Measurements from ENCODE around the gene ALG5. TPM values are rescaled to one million over a fixed set of nuclear protein-coding genes. Genes with fewer than 3 reads are reported as not detected.

ALG5 gene
- total RNA-seq, 5 donors from 2014 or later (not counting 1 experiment from before 2014, with no cell fraction given): 15.8 to 20.3 (median 19.1) TPM

DNA sequence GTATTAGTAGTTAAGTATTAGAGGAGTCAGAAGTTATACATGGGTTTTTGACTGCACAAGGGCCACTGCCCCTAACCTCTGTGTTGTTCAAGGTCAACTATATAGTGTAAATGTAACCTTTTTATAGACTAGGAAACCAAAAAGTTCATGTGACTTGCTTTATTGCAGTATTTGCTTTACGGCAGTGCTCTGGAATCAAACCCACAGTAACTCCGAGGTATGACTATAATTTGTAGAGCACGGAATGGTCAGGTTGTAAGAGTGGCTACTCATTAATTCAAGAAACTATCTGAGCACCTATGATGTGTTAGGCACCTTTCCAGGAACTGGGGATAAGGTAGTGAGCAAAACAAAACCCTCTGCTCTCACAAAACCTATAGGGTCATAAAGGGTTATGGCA lies 38.1 kb upstream of the ALG5 start:
- POLR2A ChIA-PET: no interaction called here
- Histone ChIP-seq H3K4me1 (ENCODE audit: control insufficient read depth in 1 of 2, extremely low read depth in 1 of 2, insufficient read depth in 2 of 2, low read length in 2 of 2) (no peaks in the 10 kb centered on the region), H3K36me3 (ENCODE audit: control insufficient read depth in 2 of 2, extremely low read depth in 1 of 2, insufficient read depth in 1 of 2, low read length in 1 of 2) (peaks cover 11 to 89% of the 10 kb centered on the region in 2 donors), H3K4me3 (ENCODE audit: control insufficient read depth in 1 of 2, extremely low read depth in 1 of 2, low read length in 1 of 2) (no peak overlapping the region), H3K27me3 (replicated peaks in 1 of 2; ENCODE audit: control insufficient read depth in 2 of 2, extremely low read depth in 1 of 2, insufficient read depth in 2 of 2, low read length in 1 of 2) (no peaks in the 10 kb centered on the region), H3K9me3 (no peaks in the 10 kb centered on the region), H3K27ac (ENCODE audit: low read length) (no peak overlapping the region)
- no CpG with 5 or more reads among the region's 3 CpGs for WGBS (ENCODE audit: insufficient coverage)
- CTCF ChIA-PET: no interaction called here
- Mint-ChIP-seq H3K27ac (no peak overlapping the region), H3K4me3 (no peak overlapping the region), H3K4me1 (peaks cover 0 to 4% (median 2%) of the 10 kb centered on the region in 3 donors), H3K9me3 (no peaks in the 10 kb centered on the region), H3K36me3 (peaks cover 52% of the 10 kb centered on the region), H3K27me3 (no peaks in the 10 kb centered on the region)
- DNase-seq (no peak), ATAC-seq (replicated peaks in 1 of 4) (no peak)

DNA sequence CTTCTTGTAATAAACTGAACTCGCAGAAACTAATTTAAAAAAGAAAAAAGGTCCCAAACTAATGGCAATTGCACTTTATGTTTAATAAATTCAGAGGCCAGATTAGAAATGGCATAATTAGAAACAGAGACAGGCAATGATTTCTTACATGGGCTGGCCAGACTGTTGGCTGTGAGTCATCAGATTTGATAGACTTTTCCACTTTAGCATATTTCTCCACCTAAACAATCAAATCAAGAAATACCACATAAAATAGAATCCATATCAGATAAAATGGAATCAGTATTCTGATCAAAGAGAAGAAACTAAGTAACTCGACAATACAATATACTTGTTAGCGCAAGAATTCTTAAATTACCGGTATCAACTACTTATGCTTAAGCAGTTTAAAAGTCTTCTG lies 30.5 kb upstream of the ALG5 start:
- no peak for ATAC-seq (replicated peaks in 1 of 4)
- Mint-ChIP-seq H3K36me3 (peaks cover 51% of the 10 kb centered on the region), H3K9me3 (no peaks in the 10 kb centered on the region), H3K4me3 (no peak overlapping the region), H3K27ac (no peak overlapping the region), H3K4me1 (peaks cover 0 to 2% (median 0%) of the 10 kb centered on the region in 3 donors), H3K27me3 (no peaks in the 10 kb centered on the region)
- no peak for DNase-seq
- no CpG with 5 or more reads among the region's 4 CpGs for WGBS (ENCODE audit: insufficient coverage)
- Histone ChIP-seq H3K27ac (ENCODE audit: low read length) (no peak overlapping the region), H3K9me3 (no peaks in the 10 kb centered on the region), H3K4me1 (ENCODE audit: control insufficient read depth in 1 of 2, extremely low read depth in 1 of 2, insufficient read depth in 2 of 2, low read length in 2 of 2) (no peaks in the 10 kb centered on the region), H3K27me3 (replicated peaks in 1 of 2; ENCODE audit: control insufficient read depth in 2 of 2, extremely low read depth in 1 of 2, insufficient read depth in 2 of 2, low read length in 1 of 2) (no peaks in the 10 kb centered on the region), H3K4me3 (ENCODE audit: control insufficient read depth in 1 of 2, extremely low read depth in 1 of 2, low read length in 1 of 2) (no peak overlapping the region), H3K36me3 (ENCODE audit: control insufficient read depth in 2 of 2, extremely low read depth in 1 of 2, insufficient read depth in 1 of 2, low read length in 1 of 2) (peaks cover 2 to 77% of the 10 kb centered on the region in 2 donors)
- ChIA-PET CTCF (no interaction called here), POLR2A (no interaction called here)

DNA sequence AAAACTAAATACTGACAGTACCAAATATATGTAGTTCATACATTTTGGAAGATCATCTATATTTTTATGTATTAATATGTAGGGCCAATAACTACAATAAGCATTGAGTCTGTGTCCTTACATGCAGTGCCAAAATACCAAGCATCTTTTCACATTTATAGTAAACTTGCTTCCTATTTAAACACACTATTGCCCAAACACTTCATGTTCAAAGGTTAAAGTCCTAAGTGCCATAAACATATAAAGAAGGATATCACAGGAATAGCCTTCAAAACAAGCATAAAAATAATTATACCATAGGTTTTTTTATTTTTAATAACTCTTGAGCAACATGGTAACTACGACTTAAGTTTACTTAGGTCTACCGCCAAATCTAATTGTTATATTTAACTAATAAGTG lies 28.5 kb upstream of the ALG5 start:
- H3K36me3 ChIP-seq (ENCODE audit: control insufficient read depth in 2 of 2, extremely low read depth in 1 of 2, insufficient read depth in 1 of 2, low read length in 1 of 2): peaks cover 2 to 77% of the 10 kb centered on the region in 2 donors
- no peak for DNase-seq
- no peak overlapping the region for H3K4me3 Mint-ChIP-seq
- H3K27me3 ChIP-seq (replicated peaks in 1 of 2; ENCODE audit: control insufficient read depth in 2 of 2, extremely low read depth in 1 of 2, insufficient read depth in 2 of 2, low read length in 1 of 2): no peaks in the 10 kb centered on the region
- peaks cover 0 to 1% (median 0%) of the 10 kb centered on the region in 3 donors for H3K4me1 Mint-ChIP-seq
- H3K36me3 Mint-ChIP-seq: peaks cover 50% of the 10 kb centered on the region
- H3K27ac ChIP-seq (ENCODE audit: low read length): no peak overlapping the region
- no peaks in the 10 kb centered on the region for H3K27me3 Mint-ChIP-seq
- no peaks in the 10 kb centered on the region for H3K9me3 Mint-ChIP-seq
- H3K9me3 ChIP-seq: no peaks in the 10 kb centered on the region
- CTCF ChIA-PET: no interaction called here
- no peak overlapping the region for H3K4me3 ChIP-seq (ENCODE audit: control insufficient read depth in 1 of 2, extremely low read depth in 1 of 2, low read length in 1 of 2)
- no peak overlapping the region for H3K27ac Mint-ChIP-seq
- WGBS (ENCODE audit: insufficient coverage): no CpG with 5 or more reads among the region's 2 CpGs
- POLR2A ChIA-PET: no interaction called here
- no peaks in the 10 kb centered on the region for H3K4me1 ChIP-seq (ENCODE audit: control insufficient read depth in 1 of 2, extremely low read depth in 1 of 2, insufficient read depth in 2 of 2, low read length in 2 of 2)
- no peak for ATAC-seq (replicated peaks in 1 of 4)

DNA sequence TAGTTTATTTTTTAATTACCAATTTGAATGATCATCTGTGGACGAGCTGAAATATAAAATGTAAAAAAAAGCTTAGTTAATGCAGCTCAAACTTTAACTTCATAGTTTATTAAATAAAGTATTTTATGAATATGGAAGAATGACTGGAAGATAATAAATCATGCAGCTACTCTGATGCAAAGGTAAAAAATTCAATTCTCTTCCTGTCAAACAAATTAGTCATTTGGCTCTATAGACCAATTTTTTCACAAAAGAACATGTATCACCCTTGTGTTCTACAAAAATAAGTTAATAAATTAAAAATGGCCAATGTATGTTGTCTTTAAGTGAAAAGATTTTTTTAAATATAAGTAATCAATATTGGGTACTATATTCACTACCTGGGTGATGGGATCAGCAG lies 27.6 kb upstream of the ALG5 start:
- no peak overlapping the region for H3K27ac Mint-ChIP-seq
- Histone ChIP-seq H3K27ac (ENCODE audit: low read length) (no peak overlapping the region), H3K36me3 (ENCODE audit: control insufficient read depth in 2 of 2, extremely low read depth in 1 of 2, insufficient read depth in 1 of 2, low read length in 1 of 2) (peaks cover 0 to 73% of the 10 kb centered on the region in 2 donors), H3K9me3 (no peaks in the 10 kb centered on the region), H3K4me1 (ENCODE audit: control insufficient read depth in 1 of 2, extremely low read depth in 1 of 2, insufficient read depth in 2 of 2, low read length in 2 of 2) (no peaks in the 10 kb centered on the region), H3K4me3 (ENCODE audit: control insufficient read depth in 1 of 2, extremely low read depth in 1 of 2, low read length in 1 of 2) (no peak overlapping the region), H3K27me3 (replicated peaks in 1 of 2; ENCODE audit: control insufficient read depth in 2 of 2, extremely low read depth in 1 of 2, insufficient read depth in 2 of 2, low read length in 1 of 2) (no peaks in the 10 kb centered on the region)
- POLR2A ChIA-PET: no interaction called here
- no peaks in the 10 kb centered on the region for H3K9me3 Mint-ChIP-seq
- peaks cover 0 to 1% (median 0%) of the 10 kb centered on the region in 3 donors for H3K4me1 Mint-ChIP-seq
- no peaks in the 10 kb centered on the region for H3K27me3 Mint-ChIP-seq
- H3K4me3 Mint-ChIP-seq: no peak overlapping the region
- CTCF ChIA-PET: interaction anchor here in 1 of 2 donors (0.7 kb wide), 1 partner anchor 31 kb away, joined by 3 read pairs; no protein-coding TSS in a partner anchor
- DNase-seq (no peak), ATAC-seq (replicated peaks in 1 of 4) (no peak)
- H3K36me3 Mint-ChIP-seq: peaks cover 48% of the 10 kb centered on the region
- WGBS (ENCODE audit: insufficient coverage): no CpG with 5 or more reads among the region's 1 CpG

DNA sequence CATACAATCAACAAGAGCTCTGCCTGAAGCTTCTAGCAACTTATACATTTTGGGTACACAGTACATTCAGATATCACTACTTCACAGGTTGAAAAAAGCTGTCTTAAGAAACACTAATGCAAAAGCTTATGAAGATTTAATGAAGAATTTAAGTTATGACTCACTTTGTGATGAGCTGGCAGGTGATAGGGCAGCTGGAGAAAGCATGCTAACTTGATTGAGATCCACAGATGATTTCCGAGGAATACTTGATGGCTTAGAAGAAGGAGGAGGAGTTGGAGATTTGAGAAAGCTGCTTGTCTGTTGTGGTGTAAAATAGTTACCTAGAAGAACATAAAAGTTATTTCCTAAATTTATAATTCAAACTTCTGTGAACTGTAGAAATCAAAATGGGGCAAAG lies 24.7 kb upstream of the ALG5 start:
- H3K4me3 ChIP-seq (ENCODE audit: control insufficient read depth in 1 of 2, extremely low read depth in 1 of 2, low read length in 1 of 2): no peak overlapping the region
- no peaks in the 10 kb centered on the region for H3K9me3 Mint-ChIP-seq
- POLR2A ChIA-PET: interaction anchor here (0.5 to 0.9 kb wide), 2 partner anchors 18 to 22 kb away, joined by 3 to 9 read pairs; no protein-coding TSS in a partner anchor
- no peak overlapping the region for H3K27ac ChIP-seq (ENCODE audit: low read length)
- no peaks in the 10 kb centered on the region for H3K27me3 Mint-ChIP-seq
- H3K36me3 Mint-ChIP-seq: peaks cover 47% of the 10 kb centered on the region
- ATAC-seq (replicated peaks in 1 of 4) (no peak), DNase-seq (no peak)
- CTCF ChIA-PET: no interaction called here
- no CpG with 5 or more reads among the region's 1 CpG for WGBS (ENCODE audit: insufficient coverage)
- no peaks in the 10 kb centered on the region for H3K9me3 ChIP-seq
- H3K4me1 Mint-ChIP-seq: peaks cover 0 to 1% (median 0%) of the 10 kb centered on the region in 3 donors
- H3K27me3 ChIP-seq (replicated peaks in 1 of 2; ENCODE audit: control insufficient read depth in 2 of 2, extremely low read depth in 1 of 2, insufficient read depth in 2 of 2, low read length in 1 of 2): no peaks in the 10 kb centered on the region
- H3K36me3 ChIP-seq (ENCODE audit: control insufficient read depth in 2 of 2, extremely low read depth in 1 of 2, insufficient read depth in 1 of 2, low read length in 1 of 2): peaks cover 0 to 75% of the 10 kb centered on the region in 2 donors
- H3K27ac Mint-ChIP-seq: no peak overlapping the region
- H3K4me3 Mint-ChIP-seq: no peak overlapping the region
- H3K4me1 ChIP-seq (ENCODE audit: control insufficient read depth in 1 of 2, extremely low read depth in 1 of 2, insufficient read depth in 2 of 2, low read length in 2 of 2): no peaks in the 10 kb centered on the region

DNA sequence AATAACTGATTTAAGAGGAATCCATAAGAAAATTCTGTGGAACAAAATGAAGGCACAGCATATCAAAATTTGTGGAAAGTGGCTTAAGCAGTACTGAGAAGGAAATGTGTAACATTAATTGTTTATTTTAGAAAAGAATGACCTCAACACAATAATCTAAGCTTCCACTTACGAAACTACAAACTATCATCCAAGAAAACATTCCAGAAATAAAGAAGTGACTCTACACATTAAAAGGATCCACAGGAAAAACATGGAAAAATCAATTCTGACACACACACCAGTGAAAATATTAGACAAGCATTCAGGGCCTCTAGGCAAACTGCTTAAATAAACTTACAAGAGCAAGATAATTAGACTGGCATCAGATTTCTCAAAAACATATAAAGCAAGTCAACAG lies 15.5 kb upstream of the ALG5 start:
- 100% methylated on average over 1 of the region's 1 CpG for WGBS (ENCODE audit: insufficient coverage)
- Mint-ChIP-seq H3K36me3 (peaks cover 64% of the 10 kb centered on the region), H3K27ac (peak overlapping the region; percentile 17 to 55), H3K4me1 (peaks cover 0 to 6% (median 5%) of the 10 kb centered on the region in 3 donors), H3K4me3 (no peak overlapping the region), H3K27me3 (no peaks in the 10 kb centered on the region), H3K9me3 (no peaks in the 10 kb centered on the region)
- no peak overlapping the region for H3K4me3 ChIP-seq (ENCODE audit: control insufficient read depth in 1 of 2, extremely low read depth in 1 of 2, low read length in 1 of 2)
- no peaks in the 10 kb centered on the region for H3K27me3 ChIP-seq (replicated peaks in 1 of 2; ENCODE audit: control insufficient read depth in 2 of 2, extremely low read depth in 1 of 2, insufficient read depth in 2 of 2, low read length in 1 of 2)
- CTCF ChIA-PET: interaction anchor here in 1 of 2 donors (1.6 kb wide), 1 partner anchor 10 kb away, joined by 5 read pairs; no protein-coding TSS in a partner anchor
- DNase-seq: no peak
- H3K36me3 ChIP-seq (ENCODE audit: control insufficient read depth in 2 of 2, extremely low read depth in 1 of 2, insufficient read depth in 1 of 2, low read length in 1 of 2): peaks cover 0 to 70% of the 10 kb centered on the region in 2 donors
- ATAC-seq (replicated peaks in 1 of 4): no peak
- H3K9me3 ChIP-seq: no peaks in the 10 kb centered on the region
- no peaks in the 10 kb centered on the region for H3K4me1 ChIP-seq (ENCODE audit: control insufficient read depth in 1 of 2, extremely low read depth in 1 of 2, insufficient read depth in 2 of 2, low read length in 2 of 2)
- no peak overlapping the region for H3K27ac ChIP-seq (ENCODE audit: low read length)
- POLR2A ChIA-PET: no interaction called here

Measured in T-cell (primary cell).